HCT116 (cell line): ENCODE data around the gene TCEAL3.
A peak's percentile ranks its signal among the peaks of the same experiment; 100 is the strongest.

Source experiments
- YY1 ChIP-seq: IDR thresholded peaks from 2 replicates; pipeline ENCODE4 v1.6.1; 2011; ENCODE audit warnings: low read length, low read depth, moderate library complexity, mild to moderate bottlenecking; ENCODE audit not compliant: insufficient replicate concordance; ENCODE audit errors: extremely low read depth
- TF ChIP-seq, protein P1 (sequence below), 3 experiments: fragments of 200-600 bp in 1 of 3; sonication (generic) in 1 of 3; IDR thresholded peaks in 2 of 3; conservative IDR thresholded peaks in 1 of 3; 2 replicates each; pipeline ENCODE4 v1.5.1; 2012 to 2017; ENCODE audit warnings: low read depth in 2 of 3, low read length in 2 of 3, antibody characterized with exemption in 1 of 3, borderline replicate concordance in 1 of 3, control low read depth in 1 of 3, mild to moderate bottlenecking in 1 of 3, mixed read lengths in 1 of 3, mixed run types in 1 of 3, moderate library complexity in 1 of 3; ENCODE audit not compliant: insufficient read depth in 1 of 3

DNA sequence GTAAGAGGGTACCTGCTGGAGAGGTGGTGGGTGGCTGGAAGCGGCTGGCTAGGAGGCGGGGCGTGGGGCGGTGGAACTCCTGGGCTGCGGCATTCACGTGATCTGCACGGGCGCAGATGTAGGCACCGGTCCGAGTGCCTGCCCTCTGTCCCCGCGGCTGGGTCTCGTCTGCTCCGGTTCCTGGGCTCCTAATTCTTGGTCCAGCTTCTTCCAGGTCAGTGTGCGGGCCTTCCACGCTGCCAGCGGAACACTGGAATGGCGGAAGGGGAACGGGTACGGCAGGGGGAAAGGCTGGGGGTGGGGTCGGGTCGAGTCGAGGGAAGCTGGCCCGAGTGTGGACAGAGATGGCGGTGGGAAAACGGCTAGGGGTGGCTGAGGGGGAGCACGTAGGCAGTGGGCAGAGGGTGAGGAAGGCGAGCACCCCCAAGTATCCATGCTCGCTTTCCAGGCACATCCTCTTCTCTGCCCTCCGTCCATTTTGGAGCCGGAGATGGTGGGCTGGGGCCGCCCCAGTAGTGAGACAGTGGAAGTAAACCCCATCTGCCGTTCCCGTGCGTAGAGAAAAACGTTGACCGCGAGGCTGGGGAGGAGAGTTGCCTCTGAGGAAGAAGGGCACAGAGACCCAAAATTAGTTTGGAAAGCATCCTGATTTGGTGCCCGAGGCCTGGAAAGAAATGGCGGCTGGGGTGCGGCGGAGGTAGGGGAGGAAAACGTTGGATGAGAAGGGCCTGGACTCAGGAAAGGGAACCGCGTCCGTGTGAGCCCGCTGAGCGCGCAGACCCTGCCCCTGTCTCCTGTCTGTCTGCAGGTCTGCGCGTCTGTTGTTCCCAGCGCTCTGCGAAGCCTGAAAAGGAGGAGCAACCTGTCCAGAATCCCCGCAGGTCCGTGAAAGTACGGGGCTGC, 22.1 kb upstream of the TCEAL3 start, which contains the start of gene TCEAL4:
- TF ChIP-seq, protein P1, sequence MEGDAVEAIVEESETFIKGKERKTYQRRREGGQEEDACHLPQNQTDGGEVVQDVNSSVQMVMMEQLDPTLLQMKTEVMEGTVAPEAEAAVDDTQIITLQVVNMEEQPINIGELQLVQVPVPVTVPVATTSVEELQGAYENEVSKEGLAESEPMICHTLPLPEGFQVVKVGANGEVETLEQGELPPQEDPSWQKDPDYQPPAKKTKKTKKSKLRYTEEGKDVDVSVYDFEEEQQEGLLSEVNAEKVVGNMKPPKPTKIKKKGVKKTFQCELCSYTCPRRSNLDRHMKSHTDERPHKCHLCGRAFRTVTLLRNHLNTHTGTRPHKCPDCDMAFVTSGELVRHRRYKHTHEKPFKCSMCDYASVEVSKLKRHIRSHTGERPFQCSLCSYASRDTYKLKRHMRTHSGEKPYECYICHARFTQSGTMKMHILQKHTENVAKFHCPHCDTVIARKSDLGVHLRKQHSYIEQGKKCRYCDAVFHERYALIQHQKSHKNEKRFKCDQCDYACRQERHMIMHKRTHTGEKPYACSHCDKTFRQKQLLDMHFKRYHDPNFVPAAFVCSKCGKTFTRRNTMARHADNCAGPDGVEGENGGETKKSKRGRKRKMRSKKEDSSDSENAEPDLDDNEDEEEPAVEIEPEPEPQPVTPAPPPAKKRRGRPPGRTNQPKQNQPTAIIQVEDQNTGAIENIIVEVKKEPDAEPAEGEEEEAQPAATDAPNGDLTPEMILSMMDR (IDR thresholded peaks at IDR 0.05 in 2 of 3, conservative IDR thresholded peaks at IDR 0.05 in 1 of 3; ENCODE audit: borderline replicate concordance in 1 of 3, insufficient read depth in 1 of 3, low read depth in 2 of 3, low read length in 2 of 3): no peak
- TF ChIP-seq YY1: peak; percentile 24
